Skeletal muscle satellite cell (primary cell): ENCODE data around the gene RAPGEF2.
A peak's percentile ranks its signal among the peaks of the same experiment; 100 is the strongest.
"Not testable (repeated sequence)": the region's sequence is repeated elsewhere in the genome, so short reads cannot be mapped to it uniquely, and the experiment has no call there.

Experiments used
- H3K27me3 ChIP-seq: 2 replicates; pipeline ENCODE4 v1.7.0; 2013; ENCODE audit warnings: low read length; ENCODE audit not compliant: control insufficient read depth, insufficient read depth
- H3K36me3 ChIP-seq: 2 replicates; pipeline ENCODE4 v1.7.0; 2013; ENCODE audit warnings: mild to moderate bottlenecking, control low read depth, low read length; ENCODE audit not compliant: insufficient read depth
- H3K4me1 ChIP-seq: 2 replicates; pipeline ENCODE4 v1.7.0; 2013; ENCODE audit warnings: low read length; ENCODE audit not compliant: control insufficient read depth, insufficient read depth
- H3K4me2 ChIP-seq: 2 replicates; pipeline ENCODE4 v1.7.0; 2013; ENCODE audit warnings: mild to moderate bottlenecking, low read length
- H3K4me3 ChIP-seq: 2 replicates; pipeline ENCODE4 v1.7.0; 2013; ENCODE audit warnings: low read length
- H3K9ac ChIP-seq: 2 replicates; pipeline ENCODE4 v1.7.0; 2013; ENCODE audit warnings: mild to moderate bottlenecking, low read depth, low read length, moderate library complexity
- H3K9me3 ChIP-seq: replicated peaks from 2 replicates; pipeline ENCODE4 v1.7.0; 2013; ENCODE audit warnings: mild to moderate bottlenecking, control low read depth, low read length

RAPGEF2 gene

DNA sequence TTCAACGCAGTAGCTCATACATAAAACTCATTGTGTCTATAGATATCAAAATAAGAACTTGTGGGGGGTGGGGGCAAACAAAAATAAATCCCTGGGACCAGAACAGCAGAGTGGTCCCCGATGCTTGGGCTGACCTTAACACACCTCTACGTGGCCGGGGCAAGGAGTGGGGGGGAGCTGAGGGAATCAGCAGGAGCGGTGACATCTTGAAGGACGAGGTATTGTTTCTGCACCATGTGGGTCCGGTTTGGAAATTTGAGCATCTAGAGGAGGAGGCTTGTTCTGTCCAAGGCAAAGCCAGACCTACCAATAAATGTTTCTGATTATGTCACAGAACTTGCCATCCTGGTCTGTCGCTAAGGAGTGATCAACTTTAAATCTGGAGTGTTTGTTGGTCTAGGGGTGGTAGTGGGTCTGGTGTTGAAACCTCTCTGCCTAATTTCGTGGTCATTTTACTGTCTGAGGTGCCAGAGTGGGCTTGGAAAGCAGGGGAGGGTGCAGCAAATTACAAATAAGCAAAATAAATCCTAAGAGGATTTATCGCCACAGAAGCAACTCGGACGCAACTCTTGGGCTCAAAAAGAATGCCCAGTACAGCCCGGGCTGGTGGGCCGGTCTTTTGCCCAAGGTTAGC, 774 bp upstream of the RAPGEF2 start:
- no peaks in the 10 kb centered on the region for H3K27me3 ChIP-seq
- no peaks in the 10 kb centered on the region for H3K9me3 ChIP-seq
- no peaks in the 10 kb centered on the region for H3K36me3 ChIP-seq
- peak overlapping the region; percentile 87 for H3K4me3 ChIP-seq
- H3K4me1 ChIP-seq, result peaks cover 21% of the 10 kb centered on the region
- H3K9ac ChIP-seq, result peak overlapping the region; percentile 91
- peak overlapping the region; percentile 89 for H3K4me2 ChIP-seq

GRCh38 chr4:159103384-159103990, 608 bp downstream of the RAPGEF2 start:
- H3K4me1 ChIP-seq, result peaks cover 31% of the 10 kb centered on the region
- H3K4me3 ChIP-seq, result peak overlapping the region; percentile 87
- H3K9ac ChIP-seq, result peak overlapping the region; percentile 91
- H3K36me3 ChIP-seq, result no peaks in the 10 kb centered on the region
- H3K4me2 ChIP-seq, result peak overlapping the region; percentile 89
- H3K27me3 ChIP-seq, result no peaks in the 10 kb centered on the region
- H3K9me3 ChIP-seq, result no peaks in the 10 kb centered on the region

DNA sequence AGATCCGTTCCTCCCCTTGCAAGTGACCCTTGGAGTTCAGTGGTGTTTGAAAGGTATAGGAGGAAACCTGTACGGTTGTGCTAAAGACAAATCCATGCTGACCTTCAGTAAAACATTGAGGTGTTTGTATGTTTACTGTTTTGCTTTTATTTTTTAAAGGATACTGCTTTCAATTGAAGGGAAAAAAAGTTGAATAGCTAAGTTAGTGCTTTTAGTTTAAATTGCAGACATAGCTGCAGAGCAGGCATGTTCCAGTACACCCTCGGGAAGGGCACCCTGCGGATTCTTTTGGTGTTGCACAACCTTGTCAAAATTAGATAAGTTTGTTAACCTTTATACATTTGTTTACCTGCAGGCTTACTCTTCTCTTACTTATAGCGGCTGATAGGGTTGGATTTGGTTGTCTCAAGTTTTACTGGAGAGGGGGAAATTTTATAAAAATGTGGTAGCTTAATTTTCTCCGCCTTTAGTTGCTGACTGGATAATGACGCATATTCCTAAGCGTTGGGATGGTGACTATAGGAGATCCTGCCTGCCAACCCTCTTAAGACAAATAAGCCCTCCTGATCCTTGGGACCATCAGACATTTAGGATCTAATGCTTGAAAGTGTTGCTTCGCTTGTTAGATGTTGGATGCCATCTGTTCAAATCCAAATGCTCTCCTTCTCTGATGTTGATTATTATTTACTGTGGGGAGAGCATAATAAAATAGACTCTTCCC, 2.0 kb downstream of the RAPGEF2 start:
- peak overlapping the region; percentile 87 for H3K4me3 ChIP-seq
- peak overlapping the region; percentile 89 for H3K4me2 ChIP-seq
- peaks cover 31% of the 10 kb centered on the region for H3K4me1 ChIP-seq
- H3K36me3 ChIP-seq, result no peaks in the 10 kb centered on the region
- H3K27me3 ChIP-seq, result no peaks in the 10 kb centered on the region
- peak overlapping the region; percentile 91 for H3K9ac ChIP-seq
- H3K9me3 ChIP-seq, result no peaks in the 10 kb centered on the region

- Histone ChIP-seq H3K9me3 (no peaks in the 10 kb centered on the region), H3K4me2 (peak overlapping the region; percentile 89), H3K36me3 (no peaks in the 10 kb centered on the region), H3K4me1 (peaks cover 31% of the 10 kb centered on the region), H3K9ac (peak overlapping the region; percentile 91), H3K27me3 (no peaks in the 10 kb centered on the region), H3K4me3 (peak overlapping the region; percentile 87)
Measured at GRCh38 chr4:159105761-159106243, 2.9 kb downstream of the RAPGEF2 start.

DNA sequence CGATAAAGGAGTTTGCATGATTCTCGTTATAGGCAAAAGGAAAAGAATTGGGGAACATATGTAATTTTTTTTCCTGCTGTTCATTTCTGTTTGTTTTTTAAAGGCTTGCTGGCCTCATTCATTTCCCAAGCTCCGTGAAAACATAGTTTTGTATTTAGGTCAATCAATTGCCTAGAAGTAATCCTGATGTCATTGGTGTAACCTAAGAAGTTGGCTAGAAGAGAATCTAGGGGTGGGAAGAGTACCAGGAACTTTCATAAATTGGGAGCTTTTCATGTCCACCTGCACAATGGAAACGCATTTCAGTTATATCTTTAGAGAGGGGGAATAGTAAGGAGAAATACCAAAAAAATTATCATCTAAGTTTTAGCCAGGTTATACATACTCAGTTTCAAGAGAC, 3.8 kb downstream of the RAPGEF2 start:
- Histone ChIP-seq H3K9me3 (no peaks in the 10 kb centered on the region), H3K4me2 (peak overlapping the region; percentile 89), H3K27me3 (no peaks in the 10 kb centered on the region), H3K9ac (no peak overlapping the region), H3K4me3 (no peak overlapping the region), H3K36me3 (no peaks in the 10 kb centered on the region), H3K4me1 (peaks cover 31% of the 10 kb centered on the region)

GRCh38 chr4:159107203-159107925, 4.5 kb downstream of the RAPGEF2 start:
- H3K4me2 ChIP-seq, result peak overlapping the region; percentile 89
- peaks cover 31% of the 10 kb centered on the region for H3K4me1 ChIP-seq
- H3K4me3 ChIP-seq, result no peak overlapping the region
- no peak overlapping the region for H3K9ac ChIP-seq
- H3K27me3 ChIP-seq, result no peaks in the 10 kb centered on the region
- H3K36me3 ChIP-seq, result no peaks in the 10 kb centered on the region
- no peaks in the 10 kb centered on the region for H3K9me3 ChIP-seq

DNA sequence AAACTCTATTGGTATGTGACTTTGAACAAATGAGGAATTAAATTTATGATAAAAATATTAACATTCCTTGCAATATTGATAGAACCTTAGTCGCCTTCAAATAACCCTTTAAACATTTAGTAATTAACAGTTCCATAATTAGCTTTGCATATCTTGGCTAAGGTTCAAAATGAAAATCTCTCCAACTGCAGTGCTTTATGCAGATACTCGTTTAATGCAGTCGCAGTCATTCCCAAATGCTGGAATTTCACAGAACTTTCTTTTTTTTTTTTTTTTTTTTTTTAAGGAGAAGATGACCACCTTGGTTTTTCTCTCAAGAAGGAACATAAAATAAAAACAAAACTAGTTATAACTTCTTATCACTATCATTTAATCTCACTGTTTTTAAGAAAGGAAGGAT, 5.2 kb downstream of the RAPGEF2 start:
- peaks cover 31% of the 10 kb centered on the region for H3K4me1 ChIP-seq
- H3K36me3 ChIP-seq, result no peaks in the 10 kb centered on the region
- no peaks in the 10 kb centered on the region for H3K9me3 ChIP-seq
- H3K4me2 ChIP-seq, result peak overlapping the region; percentile 37
- H3K4me3 ChIP-seq, result no peak overlapping the region
- H3K27me3 ChIP-seq, result no peaks in the 10 kb centered on the region
- no peak overlapping the region for H3K9ac ChIP-seq

DNA sequence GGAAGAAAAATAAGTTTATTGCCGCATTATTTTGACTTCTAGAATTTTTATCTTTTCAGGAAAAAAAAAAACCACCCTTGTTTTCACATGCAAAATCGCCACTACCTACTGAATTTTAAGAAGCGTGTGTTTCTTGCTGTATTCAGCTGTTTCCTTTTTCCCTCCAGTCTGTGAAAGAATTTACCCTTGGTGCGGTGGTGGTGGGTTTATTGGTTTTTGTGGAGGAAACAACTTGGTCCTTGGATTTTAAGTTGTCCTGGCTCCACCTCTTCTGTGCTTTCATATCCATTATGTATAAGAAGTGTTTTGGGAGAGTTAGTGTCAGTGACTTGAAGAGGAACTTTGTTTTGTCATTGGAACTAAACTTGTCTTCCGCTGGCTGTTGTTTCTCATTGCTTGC, 8.1 kb downstream of the RAPGEF2 start:
- Histone ChIP-seq H3K4me1 (peaks cover 22% of the 10 kb centered on the region), H3K36me3 (no peaks in the 10 kb centered on the region), H3K4me3 (no peak overlapping the region), H3K27me3 (no peaks in the 10 kb centered on the region), H3K9me3 (no peaks in the 10 kb centered on the region), H3K9ac (no peak overlapping the region), H3K4me2 (no peak overlapping the region)

DNA sequence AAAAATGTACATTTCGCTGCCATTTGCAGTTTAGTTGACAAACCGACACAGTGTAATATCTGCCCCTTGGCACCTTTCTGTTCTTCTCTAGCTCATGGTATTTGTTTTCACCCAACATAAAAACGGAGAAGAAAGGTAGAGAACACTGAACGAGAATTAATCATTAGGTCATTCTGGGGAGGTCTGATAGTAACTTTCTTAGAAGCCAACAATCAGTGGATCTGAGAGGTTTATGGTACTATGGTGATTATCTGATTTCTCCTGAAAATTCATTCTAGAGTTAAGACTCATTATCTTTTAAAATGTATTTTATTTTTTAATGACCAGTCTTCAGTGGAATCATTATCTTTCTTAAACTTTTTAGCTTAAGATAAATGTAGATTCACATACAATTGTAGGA, 8.5 kb downstream of the RAPGEF2 start:
- Histone ChIP-seq H3K36me3 (no peaks in the 10 kb centered on the region), H3K4me3 (no peak overlapping the region), H3K4me1 (peaks cover 17% of the 10 kb centered on the region), H3K4me2 (no peak overlapping the region), H3K27me3 (no peaks in the 10 kb centered on the region), H3K9ac (no peak overlapping the region), H3K9me3 (no peaks in the 10 kb centered on the region)

DNA sequence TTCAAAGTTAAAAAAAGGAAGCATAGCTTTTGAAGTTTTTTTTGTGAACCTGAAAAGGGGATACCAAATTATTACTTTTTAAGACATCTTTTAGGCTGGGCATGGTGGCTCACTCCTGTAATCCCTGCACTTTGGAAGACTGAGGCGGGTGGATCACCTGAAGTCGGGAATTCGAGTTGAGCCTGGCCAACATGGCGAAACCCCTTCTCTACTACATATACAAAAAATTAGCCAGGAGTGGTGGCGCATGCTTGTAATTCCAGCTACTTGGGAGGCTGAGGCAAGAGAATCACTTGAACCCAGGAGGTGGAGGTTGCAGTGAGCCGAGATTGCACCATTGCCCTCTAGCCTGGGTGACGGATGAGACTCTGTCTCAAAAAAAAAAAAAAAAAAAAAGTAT, 10.5 kb downstream of the RAPGEF2 start:
- H3K9me3 ChIP-seq, H3K4me2 ChIP-seq, H3K36me3 ChIP-seq, H3K9ac ChIP-seq, H3K4me1 ChIP-seq, H3K27me3 ChIP-seq, H3K4me3 ChIP-seq: not testable (repeated sequence)

DNA sequence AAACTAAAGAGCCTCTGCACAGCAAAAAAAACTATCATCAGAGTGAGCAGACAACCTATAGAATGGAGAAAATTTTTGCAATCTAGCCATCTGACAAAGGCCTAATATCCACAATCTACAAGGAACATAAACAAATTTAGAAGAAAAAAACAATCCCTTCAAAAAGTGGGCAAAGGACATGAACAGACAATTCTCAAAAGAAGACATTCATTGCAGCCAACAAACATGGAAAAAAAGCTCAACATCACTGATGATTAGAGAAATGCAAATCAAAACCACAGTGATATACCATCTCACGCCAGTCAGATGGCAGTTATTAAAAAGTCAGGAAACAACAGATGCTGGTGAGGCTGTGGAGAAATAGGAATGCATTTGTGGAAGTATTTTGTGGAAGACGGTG, 13.2 kb downstream of the RAPGEF2 start:
- H3K9ac ChIP-seq, H3K27me3 ChIP-seq, H3K4me3 ChIP-seq, H3K9me3 ChIP-seq, H3K36me3 ChIP-seq, H3K4me1 ChIP-seq, H3K4me2 ChIP-seq: not testable (repeated sequence)
